HepG2 (cell line): Measurements from ENCODE around the gene ANKRD42.

ENCODE experiments used
- BCL6 ChIP-seq: IDR thresholded peaks from 2 replicates; pipeline ENCODE4 v1.6.1; 2016; ENCODE audit warnings: missing genetic modification reagents, missing compliant biosample characterization
- BRCA1 ChIP-seq: sonication (generic); formaldehyde crosslinking; IDR thresholded peaks from 2 replicates; pipeline ENCODE4 v1.4.0; 2020; ENCODE audit warnings: missing genetic modification reagents
- FOXJ3 ChIP-seq: sonication (generic); formaldehyde crosslinking; IDR thresholded peaks from 2 replicates; pipeline ENCODE4 v1.4.0; 2020; ENCODE audit warnings: missing genetic modification reagents, mild to moderate bottlenecking, borderline replicate concordance
- HNRNPL ChIP-seq: fragments of 200-400 bp; formaldehyde crosslinking; IDR thresholded peaks from 2 replicates; pipeline ENCODE4 v1.6.1; 2017; ENCODE audit warnings: mild to moderate bottlenecking, low read depth, low read length
- MED8 ChIP-seq: sonication (generic); formaldehyde crosslinking; IDR thresholded peaks from 2 replicates; pipeline ENCODE4 v1.8.1; 2023; ENCODE audit warnings: mild to moderate bottlenecking, missing genetic modification reagents; ENCODE audit not compliant: insufficient replicate concordance
- ZKSCAN5 ChIP-seq: sonication (generic); formaldehyde crosslinking; IDR thresholded peaks from 2 replicates; pipeline ENCODE4 v1.5.1; 2020; ENCODE audit warnings: mild to moderate bottlenecking, missing genetic modification reagents
- ZNF557 ChIP-seq: sonication (generic); formaldehyde crosslinking; IDR thresholded peaks from 2 replicates; pipeline ENCODE4 v1.4.0; 2020; ENCODE audit warnings: missing genetic modification reagents

DNA sequence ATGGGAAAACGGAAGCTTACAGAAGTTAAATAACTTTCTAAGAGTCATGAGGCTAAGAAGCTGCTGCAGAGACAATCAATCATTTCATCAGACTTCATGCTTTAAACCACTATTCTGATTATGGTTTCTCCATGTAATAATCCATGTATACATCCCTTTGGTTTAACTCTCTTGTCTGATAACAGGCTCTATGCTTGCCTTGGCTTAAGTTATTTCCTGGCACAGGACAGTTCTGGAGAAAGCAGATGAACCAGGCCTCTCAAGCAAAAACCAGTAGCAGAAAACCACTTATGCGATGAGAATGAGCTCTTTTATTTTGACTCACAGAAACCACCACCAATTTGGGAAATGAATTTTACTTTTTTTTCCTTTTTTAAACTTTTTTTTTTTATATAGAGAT, 43.1 kb upstream of the ANKRD42 start:
- TF ChIP-seq MED8 (CRISPR knock-in tag): no peak
- TF ChIP-seq ZNF557 (CRISPR knock-in tag): no peak
- TF ChIP-seq FOXJ3 (CRISPR knock-in tag): no peak
- TF ChIP-seq HNRNPL: no peak
- TF ChIP-seq BRCA1: no peak
- no peak for TF ChIP-seq BCL6 (CRISPR knock-in tag)
- TF ChIP-seq ZKSCAN5 (CRISPR knock-in tag): no peak
